NCI-H1694 (cell line): ENCODE results near the gene HAT1.
A peak's percentile ranks its signal among the peaks of the same experiment; 100 is the strongest.

ENCODE experiments used
- DNase-seq: peaks from one replicate; lab custom pipeline; 2025; lab: John Stamatoyannopoulos, UW

HAT1 gene

DNA sequence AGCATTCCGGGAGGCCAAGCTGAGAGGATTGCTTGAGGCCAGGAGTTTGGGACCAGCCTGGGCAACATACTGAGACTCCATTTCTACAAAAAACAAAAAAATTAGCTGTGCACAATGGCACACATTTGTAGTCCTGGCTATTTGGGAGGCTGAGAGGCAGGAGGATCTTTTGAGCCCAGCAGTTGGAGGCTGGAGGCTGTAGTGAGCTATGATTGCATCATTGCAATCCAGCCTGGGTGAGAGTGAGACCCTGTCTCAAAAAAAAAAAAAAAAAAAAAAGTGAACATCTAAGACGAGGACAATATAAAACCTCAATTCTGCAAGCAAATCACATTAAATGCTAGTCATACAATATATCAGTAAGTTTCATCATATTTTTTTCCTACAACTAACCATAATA, 2.8 kb upstream of the HAT1 start:
- DNase-seq = no peak

DNA sequence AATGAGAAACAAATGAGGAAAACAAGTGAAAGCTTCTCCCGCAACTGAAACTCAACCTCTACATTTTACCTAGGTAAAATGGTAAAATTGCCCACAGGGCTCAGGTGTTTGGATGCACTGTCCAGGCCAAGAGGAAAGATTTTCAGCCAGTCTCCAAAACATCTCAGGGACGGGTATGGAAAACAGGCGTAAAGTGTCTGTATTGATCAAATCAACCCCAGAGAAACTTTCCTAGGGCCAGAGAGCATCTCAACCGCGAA, 361 bp upstream of the HAT1 start:
- DNase-seq = no peak

DNA sequence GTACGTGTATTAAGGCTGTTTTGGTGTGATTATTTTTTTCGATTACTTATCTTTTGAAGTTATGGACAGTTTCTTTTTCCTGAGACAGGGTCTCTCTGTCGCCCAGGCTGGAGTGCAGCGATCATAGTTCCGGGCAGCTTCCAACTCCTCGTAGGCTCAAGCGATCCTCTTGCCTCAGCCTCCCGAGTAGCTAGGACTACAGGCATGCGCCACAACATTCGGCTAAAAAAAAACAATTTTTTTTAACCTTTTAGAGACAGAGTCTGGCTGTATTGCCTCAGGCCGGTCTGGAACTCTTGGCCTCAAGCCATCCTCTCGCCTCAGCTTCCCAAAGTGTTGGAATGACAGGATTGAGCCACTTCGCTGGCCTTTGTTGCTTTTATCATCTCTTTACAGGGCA, 945 bp downstream of the HAT1 start:
- DNase-seq = peak; percentile 29

DNA sequence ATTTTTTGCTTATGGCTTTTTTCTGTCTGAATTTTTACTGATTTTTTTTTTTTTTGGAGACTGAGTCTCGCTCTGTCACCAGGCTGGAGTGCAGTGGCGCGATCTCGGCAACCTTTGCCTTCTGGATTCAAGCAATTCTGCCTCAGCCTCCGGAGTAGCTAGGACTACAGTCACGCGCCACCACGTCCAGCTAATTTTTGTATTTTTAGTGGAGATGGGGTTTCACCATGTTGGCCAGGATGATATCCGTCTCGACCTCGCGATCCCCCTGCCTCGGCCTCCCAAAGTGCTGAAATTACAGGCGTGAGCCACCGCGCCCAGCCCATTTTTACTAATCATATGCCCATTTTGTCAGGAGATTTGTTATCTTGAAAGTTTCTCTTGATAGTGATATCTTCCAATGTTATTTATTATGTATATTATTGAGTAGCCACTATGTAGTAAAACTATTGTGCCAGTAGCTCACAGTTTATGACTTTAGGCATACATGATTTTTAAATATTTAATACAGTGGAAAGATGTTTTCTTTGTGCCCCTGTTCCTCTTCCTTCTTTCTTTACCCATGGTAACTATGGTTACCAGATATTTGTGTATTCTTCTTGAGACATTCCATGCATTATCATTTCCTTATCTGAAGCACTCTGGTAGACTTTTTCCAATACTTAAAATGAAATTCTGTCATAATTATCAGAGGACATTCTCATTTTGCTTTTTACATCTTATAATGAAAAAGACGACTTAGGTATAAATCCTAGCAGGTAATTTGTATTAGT, 2.1 kb downstream of the HAT1 start:
- no peak for DNase-seq

DNA sequence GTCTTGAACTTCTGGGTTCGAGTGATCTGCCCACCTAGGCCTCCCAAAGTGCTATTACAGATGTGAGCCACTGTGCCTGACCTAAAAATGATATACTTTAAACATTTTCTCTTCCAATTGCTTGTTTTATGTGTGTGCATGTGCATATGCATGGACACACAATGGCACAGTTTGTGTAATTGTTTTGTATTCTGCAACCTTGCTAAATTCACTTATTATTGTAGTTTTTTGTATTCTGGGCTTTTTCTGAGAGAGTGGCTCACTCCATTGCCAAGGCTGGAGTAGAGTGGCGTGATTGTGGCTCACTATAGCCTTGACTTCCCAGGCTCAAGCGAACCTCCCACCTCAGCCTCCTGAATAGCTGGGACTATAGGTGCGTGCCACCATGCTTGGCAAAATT, 8.1 kb downstream of the HAT1 start:
- DNase-seq = no peak

DNA sequence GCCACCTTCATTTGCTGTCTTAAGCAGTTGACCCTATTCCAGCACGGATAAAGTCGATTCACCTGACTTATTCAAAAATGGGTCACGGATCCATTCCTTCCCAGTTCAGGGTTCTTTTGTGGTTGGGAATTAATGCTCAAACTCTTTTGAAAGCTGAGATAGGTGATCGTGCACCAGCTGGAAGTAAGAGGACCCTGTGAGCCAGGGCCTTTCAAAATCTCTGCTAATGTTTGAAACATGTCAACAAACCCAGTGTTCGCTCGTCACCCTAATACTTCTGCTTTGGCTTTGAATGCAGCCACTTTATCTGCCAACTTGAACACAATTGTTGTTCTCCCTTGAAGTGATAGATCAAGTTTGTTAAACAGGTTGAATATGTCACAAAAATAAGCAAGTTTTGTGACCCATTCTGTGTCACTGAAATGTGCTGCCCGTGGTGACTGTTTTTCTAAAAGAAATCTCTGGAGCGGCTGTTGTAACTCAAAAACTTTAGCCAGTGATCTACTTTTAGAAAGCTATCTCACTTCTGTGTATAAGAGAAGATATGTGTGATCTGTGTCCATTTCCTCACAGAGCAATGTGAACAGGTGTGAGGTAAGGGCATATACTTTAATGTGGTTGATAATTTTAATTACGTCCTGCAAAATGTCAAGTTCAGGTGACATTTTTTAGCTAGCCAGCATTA, 16.9 kb downstream of the HAT1 start:
- no peak for DNase-seq

DNA sequence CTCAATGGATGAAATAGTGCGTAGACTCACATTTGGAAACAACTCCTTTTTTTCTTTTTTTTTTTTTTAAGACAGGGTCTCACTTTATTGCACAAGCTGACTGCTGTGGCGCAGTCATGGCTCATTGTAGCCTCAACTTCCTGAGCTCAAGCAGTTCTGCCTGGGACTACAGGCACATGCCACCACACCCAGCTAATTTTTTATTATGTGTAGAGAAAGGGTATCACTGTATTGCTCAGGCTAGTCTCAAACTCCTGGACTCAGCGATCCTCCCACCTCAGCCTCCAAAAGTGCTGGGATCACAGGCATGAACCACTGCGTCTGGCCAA, 17.4 kb downstream of the HAT1 start:
- no peak for DNase-seq

DNA sequence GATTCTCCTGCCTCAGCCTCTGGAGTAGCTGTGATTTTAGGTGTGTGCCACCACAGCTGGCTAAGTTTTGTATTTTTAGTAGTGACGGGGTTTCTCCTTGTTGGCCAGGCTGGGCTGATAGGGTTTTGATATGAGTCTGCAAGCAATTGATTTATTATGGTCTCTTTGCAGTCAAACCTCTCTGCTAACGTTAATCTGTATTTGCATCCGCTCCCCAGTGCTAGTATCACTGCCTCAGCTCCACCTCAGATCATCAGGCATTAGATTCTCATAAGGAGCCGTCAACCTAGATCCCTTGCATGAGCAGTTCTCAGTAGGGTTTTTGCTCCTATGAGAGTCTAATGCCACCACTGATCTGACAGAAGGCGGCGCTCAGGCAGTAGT, 19.0 kb downstream of the HAT1 start:
- DNase-seq = no peak

DNA sequence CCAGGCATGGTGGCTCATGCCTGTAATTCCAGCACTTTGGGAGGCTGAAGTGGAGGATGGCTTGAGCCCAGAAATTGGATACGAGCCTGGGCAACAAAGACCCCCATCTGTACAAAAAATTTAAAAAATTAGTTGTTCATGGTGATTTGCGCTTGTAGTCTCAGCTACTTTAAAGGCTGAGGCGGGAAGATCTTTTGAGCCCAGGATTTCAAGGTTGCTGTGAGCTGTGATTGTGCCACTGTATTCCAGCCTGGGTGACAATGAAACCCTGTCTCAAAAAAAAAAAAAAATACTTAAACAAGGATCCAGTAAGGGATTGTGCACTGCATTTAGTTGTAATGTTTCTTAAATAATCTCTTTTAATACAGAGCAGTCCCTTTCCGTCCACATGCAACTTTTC, 21.6 kb downstream of the HAT1 start:
- DNase-seq = no peak

DNA sequence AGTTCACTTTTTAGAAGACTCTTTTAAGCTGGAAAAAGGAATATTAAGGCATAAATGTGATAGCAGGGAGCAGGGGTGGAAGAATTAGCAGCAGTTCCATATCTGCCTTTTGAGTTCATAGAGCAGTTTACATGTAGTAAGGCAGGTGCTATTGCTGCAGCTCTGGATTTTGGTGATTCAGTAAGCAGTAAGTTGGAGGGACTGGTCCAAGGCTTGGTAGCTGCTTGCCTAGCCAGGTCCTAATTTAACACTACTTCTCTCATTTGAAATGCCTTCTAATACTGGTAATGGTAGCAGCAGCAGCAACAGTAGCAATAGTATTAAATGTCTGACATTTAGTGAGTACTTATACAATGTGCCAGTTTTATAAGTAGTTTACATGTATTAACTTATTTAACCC, 30.0 kb downstream of the HAT1 start:
- no peak for DNase-seq

DNA sequence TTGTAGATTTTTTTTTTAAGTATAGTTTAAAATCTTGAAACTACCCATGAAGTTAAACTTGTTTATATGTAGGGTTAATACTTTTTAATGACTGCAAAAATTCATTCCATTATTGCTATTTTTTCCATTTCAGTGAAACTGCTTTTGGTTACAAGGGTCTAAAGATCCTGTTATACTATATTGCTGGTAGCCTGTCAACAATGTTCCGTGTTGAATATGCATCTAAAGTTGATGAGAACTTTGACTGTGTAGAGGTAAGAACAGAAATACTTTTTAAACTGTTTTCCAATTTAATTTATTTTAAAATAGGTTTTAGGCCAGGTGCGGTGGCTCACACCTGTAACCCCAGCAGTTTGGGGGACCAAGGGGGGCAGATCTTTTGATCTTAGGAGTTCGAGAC, 30.5 kb downstream of the HAT1 start:
- no peak for DNase-seq

DNA sequence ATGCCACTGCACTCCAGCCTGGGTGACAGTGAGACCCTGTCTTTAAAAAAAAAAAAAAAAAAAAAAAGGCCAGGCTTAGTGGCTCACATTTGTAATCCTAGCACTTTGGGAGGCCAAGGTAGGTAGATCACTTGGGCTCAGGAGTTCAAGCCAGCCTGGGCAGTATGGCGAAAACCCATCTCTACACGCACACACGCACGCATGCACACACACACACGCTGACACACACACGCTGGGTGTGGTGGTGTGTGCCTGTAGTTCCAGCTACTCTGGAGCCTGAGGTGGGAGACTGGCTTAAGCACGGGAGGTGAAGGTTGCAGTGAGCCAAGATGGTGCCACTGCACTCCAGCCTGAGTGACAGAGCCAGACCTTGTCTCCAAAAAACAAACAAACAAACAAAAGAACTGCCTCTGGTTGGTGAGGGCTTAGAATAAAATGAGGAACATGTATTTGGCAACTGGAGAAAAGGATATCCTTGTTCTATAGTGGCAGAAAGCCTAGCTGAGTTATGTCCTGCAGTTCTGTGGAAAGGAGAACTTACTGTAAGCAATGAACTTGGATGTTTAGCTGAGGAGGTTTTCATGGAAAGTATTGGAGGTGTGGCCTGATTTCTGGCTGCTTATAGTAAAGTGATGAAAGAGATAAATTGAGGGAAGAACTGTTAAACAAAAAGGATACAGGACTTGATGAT, 34.0 kb downstream of the HAT1 start:
- DNase-seq = no peak

DNA sequence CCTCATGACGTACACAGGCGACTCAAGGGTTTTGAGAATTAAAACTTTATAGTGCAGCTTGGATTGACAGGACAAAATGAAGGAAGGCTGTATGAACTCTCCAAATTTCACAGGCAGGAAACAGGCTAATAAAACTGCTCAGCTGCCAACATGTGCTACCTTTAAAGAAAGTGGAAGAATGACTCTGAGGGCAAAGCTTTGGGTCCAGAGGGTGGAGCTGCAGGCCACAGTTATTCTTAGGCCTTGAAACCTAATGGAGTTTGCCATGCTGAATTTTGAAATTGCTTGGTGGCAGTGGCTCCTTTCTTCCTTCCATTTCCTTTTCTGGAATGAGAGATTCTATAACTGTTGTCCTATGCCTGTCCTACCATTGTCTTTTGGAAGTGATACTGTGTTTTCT, 34.8 kb downstream of the HAT1 start:
- DNase-seq = no peak

DNA sequence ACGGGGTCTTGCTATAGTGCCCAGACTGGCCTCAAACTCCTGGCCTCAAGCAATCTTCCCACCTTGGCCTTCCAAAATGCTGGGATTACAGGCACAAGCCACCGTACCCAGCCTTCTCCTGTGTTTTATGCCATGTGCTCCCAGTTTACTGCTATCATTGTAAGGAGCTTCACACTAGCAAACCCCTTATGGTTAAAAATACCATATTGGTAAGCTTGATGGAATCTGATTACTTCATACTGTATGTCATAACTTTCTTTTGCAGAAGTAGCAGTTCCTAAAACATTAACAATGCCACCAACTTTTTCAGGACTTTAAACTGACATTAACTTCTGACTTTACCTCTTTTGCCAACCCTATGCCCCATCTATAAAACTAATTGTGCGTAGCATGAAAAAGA, 36.2 kb downstream of the HAT1 start:
- no peak for DNase-seq

DNA sequence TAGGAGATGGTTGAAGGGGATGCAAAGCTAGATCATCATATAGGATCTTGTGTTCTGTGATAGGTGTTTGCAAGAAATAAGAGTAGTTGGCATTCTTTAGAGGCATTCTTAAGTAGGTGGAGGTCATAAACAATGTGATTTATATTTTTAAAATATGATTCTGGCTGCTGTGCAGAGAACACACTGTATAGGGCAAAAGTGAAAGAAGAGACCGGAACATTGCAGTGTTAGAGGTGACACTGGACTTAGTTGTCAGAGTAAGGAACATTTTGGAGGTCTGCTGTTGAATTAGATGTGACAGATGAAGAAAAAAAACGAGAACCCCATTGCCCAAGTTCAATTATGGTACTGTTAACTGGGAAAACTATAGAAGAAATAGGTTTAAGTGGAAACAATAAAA, 37.7 kb downstream of the HAT1 start:
- DNase-seq = no peak

DNA sequence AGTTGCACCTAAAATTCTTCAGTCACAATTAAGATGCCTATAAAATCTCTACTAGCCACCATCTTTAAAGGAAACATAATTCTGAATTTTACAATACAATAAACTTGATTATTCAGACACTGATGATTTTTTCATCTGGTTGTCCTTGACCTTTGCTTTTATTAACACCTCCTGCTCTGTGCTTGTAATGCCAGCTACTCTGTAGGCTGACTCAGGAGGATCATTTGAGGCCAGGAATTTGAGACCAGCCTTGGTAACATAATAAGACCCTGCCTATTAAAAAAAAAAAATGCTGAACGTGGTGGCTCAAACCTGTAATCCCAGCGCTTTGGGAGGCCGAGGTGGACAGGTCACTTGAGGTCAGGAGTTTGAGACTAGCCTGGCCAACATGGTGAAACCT, 38.3 kb downstream of the HAT1 start:
- no peak for DNase-seq

DNA sequence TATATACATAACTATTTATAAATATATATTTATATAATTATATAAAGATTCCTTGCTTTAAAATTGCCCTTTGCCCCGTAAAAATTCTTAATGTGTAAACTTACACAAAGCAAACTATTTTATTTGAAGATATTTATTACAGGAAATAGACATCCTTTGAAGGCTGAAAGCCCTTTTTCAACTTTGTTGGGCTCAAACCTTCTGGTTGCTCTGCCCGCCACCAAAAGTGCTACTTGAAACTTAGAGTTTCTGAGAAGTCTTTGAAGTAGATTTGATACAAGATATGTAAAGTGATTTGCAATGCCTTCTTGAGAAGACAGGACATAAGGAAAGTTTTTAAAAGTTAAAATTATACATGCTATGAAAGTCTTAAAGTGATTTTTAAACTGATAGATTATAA, 40.9 kb downstream of the HAT1 start:
- DNase-seq = no peak

DNA sequence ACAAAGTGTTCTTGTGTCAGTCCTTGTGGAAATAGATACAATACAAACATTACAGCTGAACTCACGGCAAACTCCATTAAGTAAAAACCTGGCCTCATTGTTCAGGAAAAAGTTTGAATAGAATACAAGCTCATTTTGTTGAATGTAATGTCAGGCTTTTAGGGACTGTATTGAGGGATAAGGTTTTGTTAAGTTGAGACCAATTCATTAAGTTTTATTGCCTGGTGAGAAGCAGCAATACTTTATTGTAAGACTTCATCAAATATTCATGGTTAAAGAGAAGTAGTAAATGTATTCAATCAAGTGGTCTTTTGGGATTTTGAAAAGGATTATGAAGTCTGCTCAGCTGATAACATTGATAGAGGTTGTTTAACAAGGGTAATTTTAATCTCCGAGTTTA, 42.0 kb downstream of the HAT1 start:
- no peak for DNase-seq

DNA sequence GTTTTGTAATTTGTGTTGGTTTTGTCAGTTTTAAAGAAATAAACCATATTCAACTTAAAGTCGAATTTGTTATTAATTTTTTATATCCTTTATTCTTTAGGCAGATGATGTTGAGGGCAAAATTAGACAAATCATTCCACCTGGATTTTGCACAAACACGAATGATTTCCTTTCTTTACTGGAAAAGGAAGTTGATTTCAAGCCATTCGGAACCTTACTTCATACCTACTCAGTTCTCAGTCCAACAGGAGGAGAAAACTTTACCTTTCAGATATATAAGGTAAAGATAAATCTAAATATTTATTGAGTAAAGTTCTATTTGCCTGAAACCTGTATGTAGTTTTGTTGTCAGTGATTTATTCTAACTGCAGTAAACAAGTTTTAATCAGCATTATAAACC, 43.0 kb downstream of the HAT1 start:
- no peak for DNase-seq

DNA sequence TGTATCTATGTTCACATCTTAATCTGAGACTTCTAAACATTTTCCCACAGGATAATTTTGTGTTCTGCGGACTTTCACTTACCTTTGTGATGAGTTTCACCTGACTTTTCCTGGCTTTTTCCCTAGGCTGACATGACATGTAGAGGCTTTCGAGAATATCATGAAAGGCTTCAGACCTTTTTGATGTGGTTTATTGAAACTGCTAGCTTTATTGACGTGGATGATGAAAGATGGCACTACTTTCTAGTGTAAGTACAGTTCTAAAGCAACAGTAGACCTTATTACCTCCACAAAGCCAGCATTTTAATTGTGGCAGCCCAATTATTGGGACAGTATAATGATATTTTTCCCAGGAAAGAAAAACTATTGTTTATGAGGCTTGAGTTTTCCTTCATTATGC, 43.4 kb downstream of the HAT1 start:
- no peak for DNase-seq

DNA sequence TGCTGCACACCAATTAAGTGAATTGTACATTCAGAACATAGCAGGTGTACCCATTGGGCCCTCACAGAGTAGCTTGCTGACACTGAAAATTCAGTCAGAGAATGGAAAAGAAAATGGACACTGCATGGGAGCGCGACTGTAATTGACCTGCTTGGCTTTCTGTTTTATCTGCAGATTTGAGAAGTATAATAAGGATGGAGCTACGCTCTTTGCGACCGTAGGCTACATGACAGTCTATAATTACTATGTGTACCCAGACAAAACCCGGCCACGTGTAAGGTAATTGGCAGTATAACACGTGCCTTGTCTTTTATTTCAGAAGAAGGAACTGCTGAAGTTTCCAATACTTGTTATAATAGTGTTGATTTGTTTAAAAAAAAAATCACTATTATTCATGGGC, 44.0 kb downstream of the HAT1 start:
- DNase-seq = no peak

DNA sequence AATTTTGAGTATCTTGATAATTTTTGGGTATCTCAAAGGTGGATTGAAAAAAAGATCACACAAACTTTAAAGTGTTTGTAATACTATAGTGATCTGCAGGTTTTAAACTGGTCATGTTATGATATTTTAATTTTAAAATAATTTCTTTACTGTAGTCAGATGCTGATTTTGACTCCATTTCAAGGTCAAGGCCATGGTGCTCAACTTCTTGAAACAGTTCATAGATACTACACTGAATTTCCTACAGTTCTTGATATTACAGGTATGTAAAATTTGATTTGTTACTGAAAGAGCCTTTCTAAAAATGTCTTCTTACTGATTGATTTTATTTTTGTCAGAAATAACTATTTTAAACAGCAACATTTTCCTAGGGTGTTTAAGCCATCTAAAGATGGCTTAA, 44.4 kb downstream of the HAT1 start:
- no peak for DNase-seq

DNA sequence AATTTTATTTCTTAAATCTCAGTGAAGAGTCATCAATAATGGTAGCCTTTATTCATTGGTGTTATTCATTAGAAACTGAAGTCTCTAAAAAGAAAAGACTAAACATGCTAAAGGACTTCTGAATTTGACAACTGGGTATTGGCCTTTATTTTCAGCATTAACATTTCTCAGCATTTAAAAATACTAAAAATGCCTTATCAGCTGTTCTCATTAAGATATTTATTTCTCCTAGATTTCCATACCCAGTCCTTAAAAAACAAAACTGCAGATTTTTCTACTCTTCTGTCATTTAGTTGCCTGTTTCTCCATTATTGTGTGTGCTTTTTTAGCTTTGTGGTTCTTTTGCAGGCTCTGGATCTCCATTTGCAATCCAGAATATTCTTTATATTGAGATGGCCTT, 46.2 kb downstream of the HAT1 start:
- DNase-seq = no peak
